ENCODE measurements around the gene MYD88. TPM values are rescaled to one million over a fixed set of nuclear protein-coding genes. Genes with fewer than 3 reads are reported as not detected.
"Not testable (repeated sequence)": the region's sequence is repeated elsewhere in the genome, so short reads cannot be mapped to it uniquely, and the experiment has no call there.

Gene MYD88
- polyA plus RNA-seq, 4 donors: 26.6 to 28.8 (median 27.6) TPM

DNA sequence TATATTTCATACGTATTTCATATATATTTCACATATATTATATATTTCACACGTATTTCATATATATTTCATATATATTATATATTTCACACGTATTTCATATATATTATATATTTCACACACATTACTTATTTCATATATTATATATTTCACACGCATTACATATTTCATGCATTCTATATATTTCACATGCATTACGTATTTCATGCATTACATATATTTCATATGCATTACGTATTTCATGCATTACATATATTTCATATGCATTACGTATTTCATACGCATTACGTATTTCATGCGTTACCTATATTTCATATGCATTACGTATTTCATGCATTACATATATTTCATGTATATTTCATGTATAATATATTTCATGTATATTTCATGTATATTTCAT is 22.2 kb downstream of the MYD88 start:
- not testable (repeated sequence) for DNase-seq (ENCODE audit: low read depth in 4 of 4, low spot score in 3 of 4)

GRCh38 chr3:38163117-38163840 is 24.8 kb downstream of the MYD88 start:
- no peak for DNase-seq (ENCODE audit: low read depth in 4 of 4, low spot score in 3 of 4)

- DNase-seq (ENCODE audit: low read depth in 4 of 4, low spot score in 3 of 4): no peak
These were observed 25.6 kb downstream of the MYD88 start for GRCh38 chr3:38163841-38164642.

DNA sequence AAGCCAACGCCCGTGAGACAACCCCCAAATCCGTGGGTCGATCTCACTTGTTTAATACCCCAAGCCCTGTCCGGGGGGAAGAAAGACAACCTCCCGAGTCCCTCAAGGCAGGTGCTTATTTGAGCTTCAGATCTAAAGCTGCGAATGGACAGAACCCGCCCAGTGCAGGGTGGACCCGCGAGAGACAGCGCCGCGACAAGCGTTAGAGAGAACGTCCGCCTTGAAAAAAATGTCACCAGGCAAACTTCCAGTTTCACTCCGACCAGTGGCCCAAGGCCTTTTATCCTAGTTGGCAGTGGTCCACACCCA is 26.1 kb downstream of the MYD88 start:
- no peak for DNase-seq (ENCODE audit: low read depth in 4 of 4, low spot score in 3 of 4)

DNA sequence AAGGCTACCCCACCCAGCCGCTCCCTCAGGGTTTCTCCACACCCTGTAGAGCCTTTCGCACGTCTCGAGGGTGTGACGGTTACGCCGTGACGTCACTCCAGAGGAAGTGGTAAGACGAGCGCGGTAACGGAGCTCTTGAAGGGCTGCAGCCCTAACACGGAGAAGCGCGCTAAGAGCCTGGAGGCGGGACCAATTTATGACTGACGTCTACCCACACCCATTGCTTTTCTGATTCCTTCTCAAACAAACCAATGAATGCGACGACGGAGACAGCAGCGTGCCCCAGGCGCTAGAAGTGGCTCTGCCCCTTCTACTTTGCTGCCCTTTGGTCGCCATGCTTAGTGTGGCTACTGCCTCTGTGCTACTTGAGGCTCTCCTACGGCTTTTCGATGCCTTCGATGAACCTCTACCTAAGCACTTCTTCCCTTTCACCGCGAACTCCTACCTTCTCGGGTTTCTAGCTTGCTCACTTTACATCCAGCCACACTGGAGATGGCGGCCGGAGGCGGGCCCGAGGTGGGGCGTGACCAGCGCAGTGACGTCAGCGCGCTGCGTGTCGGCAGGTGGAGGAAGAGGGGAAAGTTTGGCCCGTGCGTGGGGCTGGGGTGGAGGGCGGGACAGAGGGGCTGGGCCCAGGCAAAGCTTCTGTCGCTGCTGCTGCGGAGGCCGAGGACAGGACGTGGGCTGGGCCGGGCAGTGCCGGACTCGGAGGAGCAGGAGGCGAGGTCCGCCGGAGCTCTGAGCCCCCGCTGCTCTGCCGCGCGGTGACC is 26.7 kb downstream of the MYD88 start, which contains the start of gene OXSR1:
OXSR1 (plus strand) TSS at position 586 of the 770 bp plus-strand sequence. CDS start 340 bp downstream, outside the sequence.
- peak; percentile 98 to 100 (median 99) for DNase-seq (ENCODE audit: low read depth in 4 of 4, low spot score in 3 of 4)

DNA sequence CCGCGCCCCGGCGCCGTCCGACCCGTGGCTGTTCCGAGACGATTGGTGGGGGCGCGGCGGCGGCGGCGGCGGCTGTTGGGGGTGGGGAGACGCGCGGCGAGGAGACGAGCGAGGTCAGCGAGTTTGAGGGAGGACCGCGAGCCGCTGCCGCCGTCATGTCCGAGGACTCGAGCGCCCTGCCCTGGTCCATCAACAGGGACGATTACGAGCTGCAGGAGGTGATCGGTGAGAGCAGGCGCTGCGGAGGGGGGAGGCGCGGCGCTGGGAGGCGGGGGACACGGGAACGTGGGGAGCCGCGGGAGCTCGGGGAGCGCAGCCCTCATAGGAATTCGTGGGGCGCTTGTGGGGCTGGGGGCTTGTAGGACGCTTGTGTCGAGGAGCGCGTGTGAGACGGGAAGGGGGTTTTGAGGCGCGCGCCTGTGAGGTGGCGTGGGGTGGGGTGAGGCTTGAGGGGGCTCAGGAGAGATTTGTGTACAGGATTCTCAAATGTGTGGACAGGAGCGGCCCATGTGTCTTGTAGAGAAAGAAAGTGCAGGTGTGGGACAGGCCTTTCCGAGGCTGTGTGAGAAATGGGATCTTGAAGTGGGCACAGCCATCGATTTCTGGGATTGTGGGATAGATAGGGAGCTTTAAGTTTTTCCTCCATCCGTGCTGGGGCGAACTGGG is 27.4 kb downstream of the MYD88 start:
- DNase-seq (ENCODE audit: low read depth in 4 of 4, low spot score in 3 of 4): peak in 1 of 4 donors; percentile 38

- no peak for DNase-seq (ENCODE audit: low read depth in 4 of 4, low spot score in 3 of 4)
These were observed 29.1 kb downstream of the MYD88 start for GRCh38 chr3:38167591-38167990.

DNA sequence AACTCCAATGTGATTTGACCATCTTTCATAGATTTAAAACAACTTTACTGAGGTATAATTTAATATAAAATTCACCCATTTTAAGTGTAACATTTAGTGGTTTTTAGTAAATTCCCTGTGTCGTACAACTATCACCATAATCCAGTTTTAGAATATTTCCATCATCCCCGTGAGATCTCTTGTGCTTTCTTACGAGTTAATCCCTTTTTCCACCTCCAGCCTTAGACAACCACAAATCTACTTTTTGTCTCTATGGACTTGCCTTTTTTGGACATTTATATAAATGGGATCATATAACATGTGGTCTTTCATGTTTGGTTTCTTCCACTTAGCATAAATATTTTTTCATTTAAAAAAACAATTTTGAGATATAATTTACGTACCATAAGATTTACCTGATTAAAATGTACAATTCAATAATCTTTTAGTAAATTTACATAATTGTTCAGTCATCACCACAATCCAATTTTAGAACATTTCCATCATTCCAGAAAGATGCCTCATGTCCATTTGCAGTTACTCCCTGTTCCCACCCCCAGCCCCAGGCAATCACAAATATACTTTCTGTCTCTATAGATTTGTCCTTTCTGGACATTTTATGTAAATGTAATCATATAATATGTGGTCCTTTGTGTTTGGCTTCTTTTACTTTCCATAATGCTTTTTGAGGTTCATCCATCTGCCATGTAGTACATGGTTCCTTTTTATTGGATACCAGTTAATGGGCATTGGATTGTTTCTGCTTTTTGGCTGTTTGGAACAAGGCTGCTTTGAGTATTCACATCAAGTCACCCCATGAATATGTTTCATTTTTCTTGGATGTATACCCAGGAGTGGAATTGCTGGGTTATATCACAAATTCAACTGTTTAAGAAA is 29.9 kb downstream of the MYD88 start:
- no peak for DNase-seq (ENCODE audit: low read depth in 4 of 4, low spot score in 3 of 4)

DNA sequence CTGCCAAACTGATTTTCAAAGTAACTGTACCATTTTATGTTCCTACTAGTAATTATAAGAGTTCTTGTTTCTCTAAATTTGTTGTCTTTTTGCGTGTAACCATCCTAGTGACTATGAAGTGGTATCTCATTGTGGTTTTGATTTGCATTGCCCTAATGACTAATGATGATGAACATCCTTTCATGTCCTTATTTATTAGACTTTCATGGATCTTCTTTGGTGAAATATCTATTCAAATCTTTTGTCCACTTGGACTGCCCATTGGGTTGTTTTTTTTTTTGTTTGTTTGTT is 30.5 kb downstream of the MYD88 start:
- no peak for DNase-seq (ENCODE audit: low read depth in 4 of 4, low spot score in 3 of 4)

- DNase-seq (ENCODE audit: low read depth in 4 of 4, low spot score in 3 of 4): no peak
These were observed 32.3 kb downstream of the MYD88 start for GRCh38 chr3:38170722-38171121.

DNA sequence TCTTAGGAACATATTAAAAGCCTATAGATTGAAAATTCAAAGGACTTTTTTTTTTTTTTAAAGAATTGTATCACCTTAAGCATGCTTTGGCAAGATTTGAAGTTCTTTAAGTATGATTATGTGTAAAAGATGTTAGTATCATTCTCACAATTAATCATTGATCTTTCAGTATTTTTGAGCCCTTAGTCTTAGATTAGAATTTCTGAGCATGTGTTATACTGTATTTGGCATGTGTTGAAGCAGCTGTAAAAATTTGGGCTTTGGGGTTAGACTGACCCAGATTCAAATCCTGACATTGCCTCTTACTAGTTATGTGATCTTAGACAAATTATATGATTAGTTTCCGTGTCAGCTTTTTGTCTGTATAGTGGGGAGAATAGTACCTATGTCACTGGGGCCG is 33.2 kb downstream of the MYD88 start:
- no peak for DNase-seq (ENCODE audit: low read depth in 4 of 4, low spot score in 3 of 4)

- no peak for DNase-seq (ENCODE audit: low read depth in 4 of 4, low spot score in 3 of 4)
These were observed 35.5 kb downstream of the MYD88 start for GRCh38 chr3:38173834-38174418.

DNA sequence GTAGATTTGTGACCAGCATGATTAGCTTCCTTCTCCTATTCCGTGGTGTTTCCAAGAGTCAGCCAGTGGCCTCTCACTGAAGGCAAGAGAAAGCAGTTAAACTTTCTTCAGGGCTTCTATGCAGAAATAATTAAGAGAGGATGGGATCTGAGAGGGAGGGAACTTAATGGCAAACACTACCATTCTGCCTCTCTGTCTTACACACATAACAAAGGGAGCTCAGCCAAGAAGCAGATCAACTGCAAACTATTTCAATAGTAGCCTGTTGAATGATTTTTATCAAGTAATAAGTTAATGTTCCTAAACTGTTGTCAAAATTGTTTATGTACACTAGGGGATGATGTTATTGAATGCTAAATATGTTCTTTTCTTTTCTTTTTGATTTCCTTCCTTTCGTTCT is 38.7 kb downstream of the MYD88 start:
- no peak for DNase-seq (ENCODE audit: low read depth in 4 of 4, low spot score in 3 of 4)

DNA sequence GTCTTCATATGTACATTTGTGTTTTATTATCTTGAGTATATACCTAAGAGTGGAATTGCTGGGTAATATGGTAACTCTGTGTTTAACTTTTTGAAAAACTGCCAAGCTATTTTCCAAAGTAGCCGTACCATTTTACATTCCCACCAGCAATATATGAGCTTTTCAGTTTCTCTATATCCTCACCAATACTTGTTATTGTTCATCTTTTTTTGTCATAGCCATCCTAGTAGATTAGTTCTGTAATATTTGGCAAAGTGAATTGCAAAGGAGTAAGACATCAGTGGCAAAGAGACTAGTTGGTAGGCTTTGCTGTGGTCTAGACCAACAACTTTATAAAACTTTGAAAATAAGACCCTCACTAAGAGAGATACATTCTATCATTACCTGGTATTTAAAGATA is 48.3 kb downstream of the MYD88 start:
- DNase-seq (ENCODE audit: low read depth in 4 of 4, low spot score in 3 of 4): no peak

GRCh38 chr3:38190481-38190881 is 52.0 kb downstream of the MYD88 start:
- DNase-seq (ENCODE audit: low read depth in 4 of 4, low spot score in 3 of 4): no peak

Other genes with a start within 250 kb of the MYD88 start
- 10 to 100 TPM; 10.8 to 13.3 (median 11.3) TPM for gene VILL, start 147.9 kb upstream of the MYD88 start, polyA plus RNA-seq (ENCODE audit: insufficient read length in 4 of 4)
- gene PLCD1, start 109.0 kb upstream of the MYD88 start, polyA plus RNA-seq (ENCODE audit: insufficient read length in 4 of 4): 10 to 100 TPM; 20.0 to 22.7 (median 21.6) TPM
- 1 to 10 TPM in 2 of 4 donors, under 1 TPM in 2; 0.54 to 1.4 (median 0.85) TPM for gene DLEC1, start 99.5 kb upstream of the MYD88 start, polyA plus RNA-seq (ENCODE audit: insufficient read length in 4 of 4)
- gene ACAA1, start 1.5 kb upstream of the MYD88 start, polyA plus RNA-seq (ENCODE audit: insufficient read length in 4 of 4): 100 to 1,000 TPM; 114 to 143 (median 128) TPM
- 10 to 100 TPM; 48.1 to 51.2 (median 49.7) TPM for gene OXSR1, start 26.9 kb downstream of the MYD88 start, polyA plus RNA-seq (ENCODE audit: insufficient read length in 4 of 4)
- gene SLC22A13, start 127.2 kb downstream of the MYD88 start, polyA plus RNA-seq (ENCODE audit: insufficient read length in 4 of 4): 1 to 10 TPM; 1.6 to 4.1 (median 2.5) TPM
- gene SLC22A14, start 143.6 kb downstream of the MYD88 start, polyA plus RNA-seq (ENCODE audit: insufficient read length in 4 of 4): under 1 TPM; 0.32 to 0.57 (median 0.42) TPM
- 10 to 100 TPM in 2 of 4 donors, 1 to 10 TPM in 2; 9.3 to 11.0 (median 10.0) TPM for gene XYLB, start 208.1 kb downstream of the MYD88 start, polyA plus RNA-seq (ENCODE audit: insufficient read length in 4 of 4)